Measurements from ENCODE around the gene DCUN1D5. TPM values are rescaled to one million over a fixed set of nuclear protein-coding genes. Genes with fewer than 3 reads are reported as not detected.

DCUN1D5 gene
- total RNA-seq, 1 experiment from 2014 or later = 87.4 TPM

DNA sequence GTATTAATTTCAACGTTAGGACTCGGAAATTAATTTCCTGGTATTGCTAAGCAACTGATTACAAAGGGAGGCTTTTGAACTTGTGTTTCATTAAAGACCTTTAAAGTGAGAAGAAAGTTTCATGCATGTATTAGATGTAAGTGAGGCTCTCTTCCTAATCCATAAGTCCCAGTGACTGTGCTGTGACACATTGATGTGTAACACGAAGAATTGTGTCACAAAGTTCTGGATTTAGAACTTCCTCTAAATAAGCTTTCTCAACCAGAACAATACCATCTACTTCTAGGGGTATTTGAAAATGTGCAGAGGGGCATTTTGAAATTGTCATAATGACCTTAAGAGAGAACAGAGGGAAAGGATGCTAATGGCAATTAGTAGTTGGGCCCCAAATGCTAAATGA lies 14.4 kb downstream of the DCUN1D5 start:
- Mint-ChIP-seq H3K4me1 (ENCODE audit: insufficient read depth, unreplicated experiment) (peaks cover 11% of the 10 kb centered on the region), H3K27ac (ENCODE audit: low read depth, unreplicated experiment) (no peak overlapping the region), H3K9me3 (ENCODE audit: unreplicated experiment) (no peaks in the 10 kb centered on the region), H3K27me3 (ENCODE audit: insufficient read depth, unreplicated experiment) (no peaks in the 10 kb centered on the region), H3K36me3 (ENCODE audit: insufficient read depth, unreplicated experiment) (peaks cover 78% of the 10 kb centered on the region), H3K4me3 (ENCODE audit: unreplicated experiment) (no peak overlapping the region)
- intact Hi-C loops (cut with micrococcal nuclease) = no loop called here
- no TSS peak for BruUV-seq (replicated peaks)
- TF ChIP-seq, protein P1, sequence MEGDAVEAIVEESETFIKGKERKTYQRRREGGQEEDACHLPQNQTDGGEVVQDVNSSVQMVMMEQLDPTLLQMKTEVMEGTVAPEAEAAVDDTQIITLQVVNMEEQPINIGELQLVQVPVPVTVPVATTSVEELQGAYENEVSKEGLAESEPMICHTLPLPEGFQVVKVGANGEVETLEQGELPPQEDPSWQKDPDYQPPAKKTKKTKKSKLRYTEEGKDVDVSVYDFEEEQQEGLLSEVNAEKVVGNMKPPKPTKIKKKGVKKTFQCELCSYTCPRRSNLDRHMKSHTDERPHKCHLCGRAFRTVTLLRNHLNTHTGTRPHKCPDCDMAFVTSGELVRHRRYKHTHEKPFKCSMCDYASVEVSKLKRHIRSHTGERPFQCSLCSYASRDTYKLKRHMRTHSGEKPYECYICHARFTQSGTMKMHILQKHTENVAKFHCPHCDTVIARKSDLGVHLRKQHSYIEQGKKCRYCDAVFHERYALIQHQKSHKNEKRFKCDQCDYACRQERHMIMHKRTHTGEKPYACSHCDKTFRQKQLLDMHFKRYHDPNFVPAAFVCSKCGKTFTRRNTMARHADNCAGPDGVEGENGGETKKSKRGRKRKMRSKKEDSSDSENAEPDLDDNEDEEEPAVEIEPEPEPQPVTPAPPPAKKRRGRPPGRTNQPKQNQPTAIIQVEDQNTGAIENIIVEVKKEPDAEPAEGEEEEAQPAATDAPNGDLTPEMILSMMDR (IDR thresholded peaks at IDR 0.05; ENCODE audit: unreplicated experiment) = no peak
- no peak for DNase-seq (ENCODE audit: unreplicated experiment)
- CTCF ChIA-PET = no interaction called here
- POLR2A ChIA-PET = interaction anchor here (2.1 kb wide), 1 partner anchor 32 kb away, joined by 6 read pairs; the partner anchor contains the start of gene DYNC2H1

DNA sequence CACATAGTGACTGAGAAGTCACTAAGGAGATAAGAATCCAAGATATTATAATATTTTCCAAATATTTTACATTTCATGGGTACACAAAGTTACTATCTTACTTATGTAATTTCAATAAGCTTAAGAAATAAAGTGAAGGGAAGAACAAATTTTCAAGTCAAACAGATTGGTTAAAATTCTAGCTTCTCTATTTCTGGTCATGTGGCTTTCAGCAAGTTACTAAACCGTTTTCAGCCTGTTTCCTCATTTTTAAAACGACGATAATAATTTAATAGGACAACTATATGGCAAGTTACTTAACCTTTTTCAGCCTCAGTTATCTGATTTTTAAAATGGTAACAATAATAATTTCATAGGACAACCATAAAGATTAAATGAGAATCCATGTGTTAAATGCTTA lies 15.6 kb downstream of the DCUN1D5 start:
- intact Hi-C loops (cut with micrococcal nuclease) = no loop called here

DNA sequence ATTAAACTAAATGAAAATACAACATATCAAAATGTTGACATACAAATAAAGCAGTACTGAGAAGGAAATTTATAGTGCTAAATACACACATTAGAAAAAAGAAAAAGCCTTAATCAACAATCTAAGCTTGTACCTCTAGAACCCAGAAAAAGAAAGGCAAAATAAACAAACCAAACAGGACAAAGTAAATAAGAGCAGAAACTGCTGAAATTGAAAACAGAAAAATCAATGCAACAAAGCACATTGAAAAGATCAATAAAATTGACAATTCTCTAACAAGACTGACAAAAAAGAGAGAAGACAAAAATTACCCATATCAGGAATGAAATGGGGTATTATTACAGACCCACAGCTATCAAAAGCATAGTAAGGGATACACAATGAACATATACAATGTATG lies 21.0 kb downstream of the DCUN1D5 start:
- H3K4me3 Mint-ChIP-seq (ENCODE audit: unreplicated experiment) = no peak overlapping the region
- H3K36me3 Mint-ChIP-seq (ENCODE audit: insufficient read depth, unreplicated experiment) = peaks cover 47% of the 10 kb centered on the region
- CTCF ChIA-PET = no interaction called here
- DNase-seq (ENCODE audit: unreplicated experiment) = no peak
- BruUV-seq (replicated peaks) = no TSS peak
- intact Hi-C loops (cut with micrococcal nuclease) = no loop called here
- POLR2A ChIA-PET = interaction anchor here (1.6 kb wide), 1 partner anchor 21 kb away, joined by 4 read pairs; the partner anchor contains the start of gene DCUN1D5
- TF ChIP-seq, protein P1 (IDR thresholded peaks at IDR 0.05; ENCODE audit: unreplicated experiment) = no peak
- H3K27me3 Mint-ChIP-seq (ENCODE audit: insufficient read depth, unreplicated experiment) = no peaks in the 10 kb centered on the region
- H3K4me1 Mint-ChIP-seq (ENCODE audit: insufficient read depth, unreplicated experiment) = peaks cover 27% of the 10 kb centered on the region
- peak overlapping the region; percentile 37 for H3K27ac Mint-ChIP-seq (ENCODE audit: low read depth, unreplicated experiment)
- no peaks in the 10 kb centered on the region for H3K9me3 Mint-ChIP-seq (ENCODE audit: unreplicated experiment)

More for the DNA sequence above, 15.6 kb downstream of the DCUN1D5 start:
- ChIA-PET CTCF (no interaction called here), POLR2A (interaction anchor here (1.5 kb wide), 1 partner anchor 16 kb away, joined by 7 read pairs; the partner anchor contains the start of gene DCUN1D5)
- Mint-ChIP-seq H3K27me3 (ENCODE audit: insufficient read depth, unreplicated experiment) (no peaks in the 10 kb centered on the region), H3K36me3 (ENCODE audit: insufficient read depth, unreplicated experiment) (peaks cover 69% of the 10 kb centered on the region), H3K9me3 (ENCODE audit: unreplicated experiment) (no peaks in the 10 kb centered on the region), H3K4me1 (ENCODE audit: insufficient read depth, unreplicated experiment) (peaks cover 11% of the 10 kb centered on the region), H3K4me3 (ENCODE audit: unreplicated experiment) (no peak overlapping the region), H3K27ac (ENCODE audit: low read depth, unreplicated experiment) (no peak overlapping the region)
- no peak for DNase-seq (ENCODE audit: unreplicated experiment)
- no TSS peak for BruUV-seq (replicated peaks)
- TF ChIP-seq, protein P1 (IDR thresholded peaks at IDR 0.05; ENCODE audit: unreplicated experiment) = no peak

DNA sequence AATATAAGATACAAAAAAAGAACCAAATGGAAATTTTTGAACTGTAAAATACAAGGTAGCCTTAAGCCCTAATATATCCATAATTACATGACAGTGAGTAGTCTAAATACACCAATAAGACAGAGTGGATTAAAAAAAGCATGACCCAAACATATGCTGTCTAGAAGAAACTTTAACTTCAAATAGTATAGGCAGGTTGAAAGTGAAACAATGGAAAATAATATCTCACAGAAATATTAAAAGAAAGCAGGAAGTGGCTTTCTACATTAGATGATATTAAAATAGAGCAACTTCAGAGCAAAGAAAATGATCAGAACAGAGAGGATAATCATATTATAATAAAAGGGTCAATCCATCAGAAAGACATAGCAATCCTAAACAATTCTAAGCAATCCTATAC lies 21.8 kb downstream of the DCUN1D5 start:
- intact Hi-C loops (cut with micrococcal nuclease) = no loop called here
- Mint-ChIP-seq H3K27ac (ENCODE audit: low read depth, unreplicated experiment) (peak overlapping the region; percentile 37), H3K4me3 (ENCODE audit: unreplicated experiment) (no peak overlapping the region), H3K36me3 (ENCODE audit: insufficient read depth, unreplicated experiment) (peaks cover 47% of the 10 kb centered on the region), H3K9me3 (ENCODE audit: unreplicated experiment) (no peaks in the 10 kb centered on the region), H3K27me3 (ENCODE audit: insufficient read depth, unreplicated experiment) (no peaks in the 10 kb centered on the region), H3K4me1 (ENCODE audit: insufficient read depth, unreplicated experiment) (peaks cover 27% of the 10 kb centered on the region)
- no TSS peak for BruUV-seq (replicated peaks)
- no peak for DNase-seq (ENCODE audit: unreplicated experiment)
- TF ChIP-seq, protein P1 (IDR thresholded peaks at IDR 0.05; ENCODE audit: unreplicated experiment) = no peak
- CTCF ChIA-PET = interaction anchor here (0.6 to 1.6 kb wide), 2 partner anchors 13 to 1672 kb away, joined by 3 to 4 read pairs; no protein-coding TSS in a partner anchor
- POLR2A ChIA-PET = interaction anchor here (1.6 kb wide), 1 partner anchor 22 kb away, joined by 4 read pairs; the partner anchor contains the start of gene DCUN1D5
